ENCODE data around the gene MUC4. TPM values are rescaled to one million over a fixed set of nuclear protein-coding genes. Genes with fewer than 3 reads are reported as not detected.

Gene MUC4
- total and polyA plus RNA-seq, 4 donors, result not detected

DNA sequence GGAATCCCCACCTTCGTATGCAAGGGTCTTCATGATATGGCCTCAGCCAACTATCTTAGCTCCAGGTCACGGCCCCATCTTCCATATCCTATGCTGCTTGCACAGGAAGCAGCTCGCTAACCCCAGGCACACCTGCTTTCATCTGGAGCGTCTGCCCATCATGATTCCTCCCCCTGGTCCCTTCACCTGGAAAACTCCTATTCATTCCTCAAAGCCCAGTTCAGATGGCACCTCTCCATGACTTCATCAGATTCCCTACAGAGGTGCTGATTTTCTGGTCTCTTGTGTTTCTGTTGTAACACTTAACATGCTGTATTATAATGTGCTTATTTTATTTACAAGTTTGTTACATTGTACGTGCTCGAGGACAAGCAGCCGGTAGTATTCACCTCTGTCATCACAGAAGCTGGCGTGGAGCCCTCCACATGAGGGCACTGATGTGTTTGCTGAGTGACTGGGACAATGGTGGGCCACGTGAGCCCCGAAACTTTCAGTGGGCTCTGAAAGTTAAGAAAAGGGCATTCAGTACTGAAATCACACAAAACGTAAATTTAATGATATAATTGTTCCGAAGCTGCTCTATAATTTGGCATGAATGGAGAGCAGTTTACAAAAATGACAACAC, 74.8 kb downstream of the MUC4 start:
- no peak for TF ChIP-seq FOXA1 (IDR thresholded peaks at IDR 0.05)
- TF ChIP-seq, protein P1, sequence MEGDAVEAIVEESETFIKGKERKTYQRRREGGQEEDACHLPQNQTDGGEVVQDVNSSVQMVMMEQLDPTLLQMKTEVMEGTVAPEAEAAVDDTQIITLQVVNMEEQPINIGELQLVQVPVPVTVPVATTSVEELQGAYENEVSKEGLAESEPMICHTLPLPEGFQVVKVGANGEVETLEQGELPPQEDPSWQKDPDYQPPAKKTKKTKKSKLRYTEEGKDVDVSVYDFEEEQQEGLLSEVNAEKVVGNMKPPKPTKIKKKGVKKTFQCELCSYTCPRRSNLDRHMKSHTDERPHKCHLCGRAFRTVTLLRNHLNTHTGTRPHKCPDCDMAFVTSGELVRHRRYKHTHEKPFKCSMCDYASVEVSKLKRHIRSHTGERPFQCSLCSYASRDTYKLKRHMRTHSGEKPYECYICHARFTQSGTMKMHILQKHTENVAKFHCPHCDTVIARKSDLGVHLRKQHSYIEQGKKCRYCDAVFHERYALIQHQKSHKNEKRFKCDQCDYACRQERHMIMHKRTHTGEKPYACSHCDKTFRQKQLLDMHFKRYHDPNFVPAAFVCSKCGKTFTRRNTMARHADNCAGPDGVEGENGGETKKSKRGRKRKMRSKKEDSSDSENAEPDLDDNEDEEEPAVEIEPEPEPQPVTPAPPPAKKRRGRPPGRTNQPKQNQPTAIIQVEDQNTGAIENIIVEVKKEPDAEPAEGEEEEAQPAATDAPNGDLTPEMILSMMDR (IDR thresholded peaks at IDR 0.05; ENCODE audit: low read depth, low read length, missing input control), result no peak
- no peaks in the 10 kb centered on the region for H3K9me3 ChIP-seq (ENCODE audit: control insufficient read depth in 4 of 4, low read length in 3 of 4)
- H3K36me3 ChIP-seq (ENCODE audit: control insufficient read depth in 4 of 4, insufficient read depth in 3 of 4, low read depth in 1 of 4, low read length in 3 of 4), result peaks cover 0 to 27% (median 18%) of the 10 kb centered on the region in 4 donors
- H3K4me1 ChIP-seq (ENCODE audit: control insufficient read depth in 4 of 4, insufficient read depth in 4 of 4, low read length in 3 of 4), result no peaks in the 10 kb centered on the region
- no peak for DNase-seq (ENCODE audit: low spot score)
- WGBS, result 94% methylated on average over 12 of the region's 12 CpGs
- H3K27ac ChIP-seq (ENCODE audit: low read depth in 1 of 2, low read length in 2 of 2), result no peak overlapping the region
- H3K27me3 ChIP-seq (ENCODE audit: control insufficient read depth in 4 of 4, insufficient read depth in 4 of 4, low read length in 3 of 4), result no peaks in the 10 kb centered on the region
- H3K4me3 ChIP-seq (ENCODE audit: low read depth in 1 of 3, low read length in 3 of 3), result no peak overlapping the region
- H3K9ac ChIP-seq (ENCODE audit: low read depth in 1 of 2, low read length in 2 of 2), result no peak overlapping the region

DNA sequence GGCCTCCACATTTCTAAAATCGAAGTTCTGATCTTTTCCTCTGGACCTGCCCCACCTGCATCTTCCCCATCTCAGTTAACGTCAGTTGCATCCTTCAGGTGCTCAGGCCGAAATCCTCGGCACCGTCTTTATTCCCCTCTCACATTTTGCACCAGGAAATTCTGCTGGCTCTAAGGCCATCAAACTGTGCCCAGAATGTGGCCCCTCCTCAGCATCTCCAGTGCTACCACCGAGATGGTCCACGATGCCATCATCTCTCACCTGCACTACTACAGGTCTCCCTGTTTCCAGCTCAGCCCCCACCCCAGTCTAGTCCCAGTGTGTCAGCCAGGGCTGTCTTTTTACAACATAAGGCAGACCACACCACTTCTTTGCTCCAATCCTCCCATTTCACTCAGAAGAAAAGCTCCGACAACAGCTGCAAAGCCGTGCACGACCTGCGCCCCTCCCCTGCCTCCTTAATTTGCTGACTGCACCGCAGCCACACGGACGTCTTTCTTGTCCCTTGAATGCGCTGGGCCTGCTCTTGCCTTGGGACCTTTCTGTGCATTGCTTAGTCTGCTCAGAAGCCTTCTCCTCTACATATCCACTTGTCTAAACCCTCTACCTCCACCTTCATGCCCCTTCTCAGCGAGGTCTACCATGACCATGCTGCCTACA, 76.6 kb downstream of the MUC4 start:
- DNase-seq (ENCODE audit: low spot score), result no peak
- WGBS, result 92% methylated on average over 16 of the region's 16 CpGs
- peaks cover 0 to 39% (median 22%) of the 10 kb centered on the region in 4 donors for H3K36me3 ChIP-seq (ENCODE audit: control insufficient read depth in 4 of 4, insufficient read depth in 3 of 4, low read depth in 1 of 4, low read length in 3 of 4)

More for the DNA sequence above, 76.6 kb downstream of the MUC4 start:
- Histone ChIP-seq H3K9me3 (ENCODE audit: control insufficient read depth in 4 of 4, low read length in 3 of 4) (no peaks in the 10 kb centered on the region), H3K27me3 (ENCODE audit: control insufficient read depth in 4 of 4, insufficient read depth in 4 of 4, low read length in 3 of 4) (no peaks in the 10 kb centered on the region), H3K4me1 (ENCODE audit: control insufficient read depth in 4 of 4, insufficient read depth in 4 of 4, low read length in 3 of 4) (no peaks in the 10 kb centered on the region), H3K27ac (ENCODE audit: low read depth in 1 of 2, low read length in 2 of 2) (no peak overlapping the region), H3K9ac (ENCODE audit: low read depth in 1 of 2, low read length in 2 of 2) (no peak overlapping the region), H3K4me3 (ENCODE audit: low read depth in 1 of 3, low read length in 3 of 3) (no peak overlapping the region)
- TF ChIP-seq, protein P2, sequence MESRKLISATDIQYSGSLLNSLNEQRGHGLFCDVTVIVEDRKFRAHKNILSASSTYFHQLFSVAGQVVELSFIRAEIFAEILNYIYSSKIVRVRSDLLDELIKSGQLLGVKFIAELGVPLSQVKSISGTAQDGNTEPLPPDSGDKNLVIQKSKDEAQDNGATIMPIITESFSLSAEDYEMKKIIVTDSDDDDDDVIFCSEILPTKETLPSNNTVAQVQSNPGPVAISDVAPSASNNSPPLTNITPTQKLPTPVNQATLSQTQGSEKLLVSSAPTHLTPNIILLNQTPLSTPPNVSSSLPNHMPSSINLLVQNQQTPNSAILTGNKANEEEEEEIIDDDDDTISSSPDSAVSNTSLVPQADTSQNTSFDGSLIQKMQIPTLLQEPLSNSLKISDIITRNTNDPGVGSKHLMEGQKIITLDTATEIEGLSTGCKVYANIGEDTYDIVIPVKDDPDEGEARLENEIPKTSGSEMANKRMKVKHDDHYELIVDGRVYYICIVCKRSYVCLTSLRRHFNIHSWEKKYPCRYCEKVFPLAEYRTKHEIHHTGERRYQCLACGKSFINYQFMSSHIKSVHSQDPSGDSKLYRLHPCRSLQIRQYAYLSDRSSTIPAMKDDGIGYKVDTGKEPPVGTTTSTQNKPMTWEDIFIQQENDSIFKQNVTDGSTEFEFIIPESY (IDR thresholded peaks at IDR 0.05), result no peak
- TF ChIP-seq, protein P3, sequence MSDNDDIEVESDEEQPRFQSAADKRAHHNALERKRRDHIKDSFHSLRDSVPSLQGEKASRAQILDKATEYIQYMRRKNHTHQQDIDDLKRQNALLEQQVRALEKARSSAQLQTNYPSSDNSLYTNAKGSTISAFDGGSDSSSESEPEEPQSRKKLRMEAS (IDR thresholded peaks at IDR 0.05), result no peak
- TF ChIP-seq HNF4A (conservative IDR thresholded peaks at IDR 0.05) (no peak), FOXA2 (IDR thresholded peaks at IDR 0.05) (no peak), FOXA1 (IDR thresholded peaks at IDR 0.05) (no peak), EGR1 (IDR thresholded peaks at IDR 0.05; ENCODE audit: low read depth in 2 of 2) (no peak), YY1 (IDR thresholded peaks at IDR 0.05) (no peak), RXRA (IDR thresholded peaks at IDR 0.05) (no peak), SP1 (IDR thresholded peaks at IDR 0.05) (no peak), TAF1 (conservative IDR thresholded peaks at IDR 0.05) (no peak), RAD21 (IDR thresholded peaks at IDR 0.05) (no peak), GABPA (IDR thresholded peaks at IDR 0.05 in 1 of 2, conservative IDR thresholded peaks at IDR 0.05 in 1 of 2) (no peak), NR2F2 (IDR thresholded peaks at IDR 0.05) (no peak), HNF4G (IDR thresholded peaks at IDR 0.05) (no peak), JUND (IDR thresholded peaks at IDR 0.05) (no peak)
- TF ChIP-seq, protein P1 (IDR thresholded peaks at IDR 0.05; ENCODE audit: low read depth, low read length, missing input control), result no peak
- TF ChIP-seq, protein P4, sequence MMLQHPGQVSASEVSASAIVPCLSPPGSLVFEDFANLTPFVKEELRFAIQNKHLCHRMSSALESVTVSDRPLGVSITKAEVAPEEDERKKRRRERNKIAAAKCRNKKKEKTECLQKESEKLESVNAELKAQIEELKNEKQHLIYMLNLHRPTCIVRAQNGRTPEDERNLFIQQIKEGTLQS (IDR thresholded peaks at IDR 0.05), result no peak
- TF ChIP-seq, protein P5, sequence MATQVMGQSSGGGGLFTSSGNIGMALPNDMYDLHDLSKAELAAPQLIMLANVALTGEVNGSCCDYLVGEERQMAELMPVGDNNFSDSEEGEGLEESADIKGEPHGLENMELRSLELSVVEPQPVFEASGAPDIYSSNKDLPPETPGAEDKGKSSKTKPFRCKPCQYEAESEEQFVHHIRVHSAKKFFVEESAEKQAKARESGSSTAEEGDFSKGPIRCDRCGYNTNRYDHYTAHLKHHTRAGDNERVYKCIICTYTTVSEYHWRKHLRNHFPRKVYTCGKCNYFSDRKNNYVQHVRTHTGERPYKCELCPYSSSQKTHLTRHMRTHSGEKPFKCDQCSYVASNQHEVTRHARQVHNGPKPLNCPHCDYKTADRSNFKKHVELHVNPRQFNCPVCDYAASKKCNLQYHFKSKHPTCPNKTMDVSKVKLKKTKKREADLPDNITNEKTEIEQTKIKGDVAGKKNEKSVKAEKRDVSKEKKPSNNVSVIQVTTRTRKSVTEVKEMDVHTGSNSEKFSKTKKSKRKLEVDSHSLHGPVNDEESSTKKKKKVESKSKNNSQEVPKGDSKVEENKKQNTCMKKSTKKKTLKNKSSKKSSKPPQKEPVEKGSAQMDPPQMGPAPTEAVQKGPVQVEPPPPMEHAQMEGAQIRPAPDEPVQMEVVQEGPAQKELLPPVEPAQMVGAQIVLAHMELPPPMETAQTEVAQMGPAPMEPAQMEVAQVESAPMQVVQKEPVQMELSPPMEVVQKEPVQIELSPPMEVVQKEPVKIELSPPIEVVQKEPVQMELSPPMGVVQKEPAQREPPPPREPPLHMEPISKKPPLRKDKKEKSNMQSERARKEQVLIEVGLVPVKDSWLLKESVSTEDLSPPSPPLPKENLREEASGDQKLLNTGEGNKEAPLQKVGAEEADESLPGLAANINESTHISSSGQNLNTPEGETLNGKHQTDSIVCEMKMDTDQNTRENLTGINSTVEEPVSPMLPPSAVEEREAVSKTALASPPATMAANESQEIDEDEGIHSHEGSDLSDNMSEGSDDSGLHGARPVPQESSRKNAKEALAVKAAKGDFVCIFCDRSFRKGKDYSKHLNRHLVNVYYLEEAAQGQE (IDR thresholded peaks at IDR 0.05), result no peak

Data from liver (tissue), 9 donors.